ENCODE data around the gene SNRPB.

The SNRPB gene

GRCh38 chr20:2475850-2476741, 5.5 kb upstream of the SNRPB start:
- in situ Hi-C loops (cut with HindIII; ENCODE audit: low sequenced_read_pairs): no loop called here

DNA sequence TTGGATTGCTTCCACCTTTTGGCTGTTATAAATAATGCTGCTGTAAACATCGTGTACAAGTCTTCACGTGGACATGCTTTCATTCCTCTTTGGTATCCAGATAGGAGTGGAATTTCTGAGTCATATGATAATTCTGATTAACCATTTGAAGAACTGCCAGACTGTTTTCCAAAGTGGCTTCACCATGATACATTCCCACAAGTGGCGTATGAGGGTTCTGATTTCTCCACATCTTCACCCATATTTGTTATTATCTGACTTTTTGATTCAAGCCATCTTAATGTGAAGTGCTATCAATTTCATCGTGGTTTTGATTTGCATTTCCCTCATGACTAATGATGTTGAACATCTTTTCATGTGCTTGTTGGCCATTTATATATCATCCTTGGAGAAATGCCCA, 2.9 kb upstream of the SNRPB start:
- in situ Hi-C loops (cut with HindIII; ENCODE audit: low sequenced_read_pairs): no loop called here

DNA sequence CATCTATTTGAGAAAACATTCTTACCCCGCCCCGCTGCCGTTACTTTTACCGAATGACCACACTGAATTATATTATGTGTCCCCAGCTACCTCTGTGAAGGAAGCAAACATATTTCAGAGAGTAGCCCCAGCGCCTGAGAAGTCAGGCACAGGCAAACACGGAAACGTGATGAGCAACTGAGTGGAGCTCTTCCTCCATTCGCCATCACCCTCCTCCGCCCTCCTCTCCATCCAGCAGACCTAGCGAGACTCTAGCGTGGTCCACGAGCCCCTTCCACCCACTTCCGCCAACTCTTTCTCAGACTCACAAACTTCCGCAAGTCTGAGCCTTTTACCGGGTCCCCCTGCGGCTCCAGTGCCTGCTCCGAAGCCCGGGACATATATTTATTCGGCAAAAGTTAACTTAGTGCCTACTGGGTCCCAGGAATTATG, 582 bp downstream of the SNRPB start:
- in situ Hi-C loops (cut with HindIII; ENCODE audit: low sequenced_read_pairs): no loop called here

DNA sequence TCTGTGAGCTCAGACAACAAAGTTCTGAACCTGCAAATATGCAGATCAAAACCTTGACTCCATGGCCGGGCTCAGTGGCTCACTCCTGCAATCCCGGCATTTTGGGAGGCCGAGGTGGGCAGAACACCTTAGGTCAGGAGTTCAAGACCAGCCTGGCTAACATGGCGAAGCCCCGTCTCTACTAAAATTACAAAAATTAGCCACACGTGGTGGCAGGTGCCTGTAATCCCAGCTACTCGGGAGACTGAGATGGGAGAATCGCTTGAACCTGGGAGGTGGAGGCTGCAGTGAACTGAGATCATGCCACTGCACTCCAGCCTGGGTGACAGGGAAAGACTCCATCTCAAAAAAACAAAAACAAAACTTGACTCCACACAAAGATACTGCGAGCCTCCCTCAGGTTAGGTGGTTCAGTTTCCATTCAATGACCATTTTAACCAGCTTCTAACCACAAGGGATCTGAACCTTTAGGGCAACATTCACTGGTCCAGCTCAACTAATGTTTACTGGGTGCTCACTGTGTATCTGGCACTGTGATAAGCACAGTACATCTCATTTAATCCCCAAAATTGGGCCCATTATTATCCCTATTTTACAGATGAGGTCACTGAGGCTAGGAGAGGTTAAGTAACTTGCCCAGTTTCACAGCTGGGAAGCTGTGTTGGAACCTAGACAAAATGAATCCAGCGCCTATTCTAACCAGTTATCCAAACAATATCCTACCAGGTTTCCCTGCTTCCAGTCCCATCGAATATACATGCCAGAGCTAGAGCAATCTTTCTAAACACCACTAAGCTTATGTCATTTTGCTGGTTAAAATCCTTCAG, 1.8 kb downstream of the SNRPB start:
- in situ Hi-C loops (cut with HindIII; ENCODE audit: low sequenced_read_pairs): no loop called here

- in situ Hi-C loops (cut with HindIII; ENCODE audit: low sequenced_read_pairs): no loop called here
These were observed 3.2 kb downstream of the SNRPB start for GRCh38 chr20:2467412-2467811.

DNA sequence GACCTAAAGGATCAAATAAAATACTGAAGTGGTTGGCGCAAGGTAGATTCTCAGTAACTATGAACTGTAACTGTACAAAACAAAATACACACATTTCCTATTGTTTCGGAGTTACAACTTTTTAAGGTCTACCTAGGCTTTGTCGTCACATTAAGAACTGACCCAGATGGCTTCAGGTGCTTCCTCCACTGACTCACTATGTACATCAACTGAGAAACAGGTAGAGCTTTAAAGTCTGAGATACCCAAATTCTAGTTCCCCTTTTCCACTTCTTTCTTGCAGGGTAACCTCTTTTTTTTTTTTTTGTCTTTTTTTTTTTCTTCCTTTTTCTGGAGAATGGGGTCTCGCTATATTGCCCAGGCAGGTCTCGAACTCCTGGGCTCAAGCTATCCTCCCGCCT, 5.5 kb downstream of the SNRPB start:
- in situ Hi-C loops (cut with HindIII; ENCODE audit: low sequenced_read_pairs): no loop called here

GRCh38 chr20:2463616-2464365, 6.8 kb downstream of the SNRPB start:
- in situ Hi-C loops (cut with HindIII; ENCODE audit: low sequenced_read_pairs): no loop called here

- in situ Hi-C loops (cut with HindIII; ENCODE audit: low sequenced_read_pairs): no loop called here
These were observed 8.1 kb downstream of the SNRPB start for GRCh38 chr20:2462484-2462883.

GRCh38 chr20:2460752-2461424, 9.7 kb downstream of the SNRPB start:
- in situ Hi-C loops (cut with HindIII; ENCODE audit: low sequenced_read_pairs): no loop called here

GRCh38 chr20:2459981-2460751, 10.4 kb downstream of the SNRPB start:
- in situ Hi-C loops (cut with HindIII; ENCODE audit: low sequenced_read_pairs): no loop called here

GRCh38 chr20:2458919-2459499, 11.6 kb downstream of the SNRPB start:
- in situ Hi-C loops (cut with HindIII; ENCODE audit: low sequenced_read_pairs): no loop called here

- in situ Hi-C loops (cut with HindIII; ENCODE audit: low sequenced_read_pairs): no loop called here
These were observed 14.7 kb downstream of the SNRPB start for GRCh38 chr20:2455771-2456497.

GRCh38 chr20:2453792-2454191, 16.8 kb downstream of the SNRPB start:
- in situ Hi-C loops (cut with HindIII; ENCODE audit: low sequenced_read_pairs): no loop called here

- in situ Hi-C loops (cut with HindIII; ENCODE audit: low sequenced_read_pairs): no loop called here
These were observed 18.5 kb downstream of the SNRPB start for GRCh38 chr20:2451939-2452732.

GRCh38 chr20:2451422-2451821, 19.2 kb downstream of the SNRPB start:
- in situ Hi-C loops (cut with HindIII; ENCODE audit: low sequenced_read_pairs): no loop called here

DNA sequence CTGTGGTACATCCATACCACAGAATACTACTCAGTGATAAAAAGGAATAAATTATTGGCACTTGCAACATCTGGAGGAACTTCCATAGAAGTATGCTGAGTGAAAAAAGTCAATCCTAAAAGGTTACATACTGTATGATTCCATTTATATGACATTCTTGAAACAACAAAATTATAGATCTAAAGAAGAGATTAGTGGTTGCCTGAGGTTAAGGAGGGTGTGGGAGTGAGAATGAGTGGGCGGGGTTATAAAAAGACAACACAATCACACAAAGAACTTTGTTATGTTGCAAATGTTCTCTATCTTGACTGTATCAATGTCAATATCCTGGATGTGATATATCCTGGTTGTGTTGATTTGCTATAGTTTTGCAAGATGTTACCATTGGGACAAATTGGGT, 21.2 kb downstream of the SNRPB start:
- in situ Hi-C loops (cut with HindIII; ENCODE audit: low sequenced_read_pairs): no loop called here

DNA sequence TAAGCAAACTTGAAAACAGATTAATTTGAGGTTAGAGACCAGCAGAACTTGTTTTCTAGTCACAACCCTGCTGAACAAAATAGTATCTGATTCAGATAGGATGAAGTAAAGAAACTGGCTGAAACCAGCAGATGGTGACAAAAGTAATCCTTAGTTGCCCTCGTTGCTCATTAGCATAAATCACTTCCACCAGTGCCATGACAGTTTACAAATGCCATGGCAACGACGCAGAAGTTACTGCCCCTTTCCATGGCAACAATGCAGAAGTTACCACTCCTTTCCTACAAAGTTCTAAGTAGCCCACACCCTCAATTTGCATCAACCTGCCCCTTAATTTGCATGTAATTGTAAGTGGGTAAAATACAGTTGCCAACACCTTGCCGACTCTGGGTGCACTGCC, 23.7 kb downstream of the SNRPB start:
- in situ Hi-C loops (cut with HindIII; ENCODE audit: low sequenced_read_pairs): no loop called here

GRCh38 chr20:2431185-2431584, 39.4 kb downstream of the SNRPB start:
- in situ Hi-C loops (cut with HindIII; ENCODE audit: low sequenced_read_pairs): no loop called here

Data from DLD1 (cell line).